NCI-H146 (cell line): ENCODE results near the gene CELF4.

ENCODE experiments used
- DNase-seq: peaks from one replicate; lab custom pipeline; 2025; lab: John Stamatoyannopoulos, UW

The CELF4 gene

GRCh38 chr18:37572736-37573135 is 7.1 kb upstream of the CELF4 start:
- no peak for DNase-seq

- DNase-seq: no peak
Measured at GRCh38 chr18:37571266-37571665, 5.7 kb upstream of the CELF4 start.

DNA sequence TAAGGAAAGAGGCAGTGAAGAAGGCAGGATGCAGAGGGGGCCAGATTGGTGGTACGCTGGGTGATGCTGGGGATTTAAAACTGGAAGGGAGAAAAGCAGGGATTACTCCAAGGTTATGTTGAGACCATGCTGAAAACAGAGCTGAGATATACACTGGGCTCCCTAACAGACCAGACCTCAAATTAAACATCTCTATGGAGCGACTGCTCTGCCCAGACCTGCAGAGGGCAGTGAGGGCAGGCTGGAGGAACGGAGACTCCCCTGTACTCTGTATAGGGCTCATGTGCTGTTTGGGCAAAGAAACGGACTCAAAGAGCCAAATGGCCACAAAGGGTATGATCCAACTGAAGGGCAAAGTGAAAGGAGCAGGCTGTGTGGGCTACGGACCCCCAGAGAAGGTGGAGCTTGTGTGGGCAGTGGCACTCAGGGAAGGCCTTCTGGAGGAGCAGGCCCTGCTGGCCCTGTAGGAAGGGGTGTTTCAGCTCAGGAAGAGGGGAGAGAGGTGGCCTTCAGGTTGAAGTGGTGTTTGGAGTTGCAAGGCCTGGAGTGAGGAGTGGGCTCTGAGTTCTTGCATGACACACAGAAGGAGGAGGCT is 4.8 kb upstream of the CELF4 start:
- peak; percentile 16 for DNase-seq

- DNase-seq: no peak
Measured at GRCh38 chr18:37568671-37569070, 3.1 kb upstream of the CELF4 start.

DNA sequence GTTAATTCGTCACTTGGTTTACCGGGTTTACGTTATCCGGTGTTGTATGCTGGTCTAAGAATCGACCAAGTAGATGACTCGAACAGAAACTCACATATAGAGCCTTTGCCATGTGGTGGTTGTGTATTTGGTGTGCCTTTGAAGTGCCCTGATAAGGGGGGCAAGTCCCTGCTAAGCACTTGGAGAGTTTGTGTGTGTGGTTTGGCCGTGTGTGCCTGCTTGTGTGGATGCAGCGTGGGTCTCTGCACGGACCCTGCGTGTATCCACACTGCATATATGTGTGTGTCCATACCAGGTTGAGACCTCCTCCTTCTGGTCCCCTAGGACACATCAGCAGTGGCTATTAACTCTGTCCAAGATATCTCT is 2.4 kb upstream of the CELF4 start:
- DNase-seq: no peak

DNA sequence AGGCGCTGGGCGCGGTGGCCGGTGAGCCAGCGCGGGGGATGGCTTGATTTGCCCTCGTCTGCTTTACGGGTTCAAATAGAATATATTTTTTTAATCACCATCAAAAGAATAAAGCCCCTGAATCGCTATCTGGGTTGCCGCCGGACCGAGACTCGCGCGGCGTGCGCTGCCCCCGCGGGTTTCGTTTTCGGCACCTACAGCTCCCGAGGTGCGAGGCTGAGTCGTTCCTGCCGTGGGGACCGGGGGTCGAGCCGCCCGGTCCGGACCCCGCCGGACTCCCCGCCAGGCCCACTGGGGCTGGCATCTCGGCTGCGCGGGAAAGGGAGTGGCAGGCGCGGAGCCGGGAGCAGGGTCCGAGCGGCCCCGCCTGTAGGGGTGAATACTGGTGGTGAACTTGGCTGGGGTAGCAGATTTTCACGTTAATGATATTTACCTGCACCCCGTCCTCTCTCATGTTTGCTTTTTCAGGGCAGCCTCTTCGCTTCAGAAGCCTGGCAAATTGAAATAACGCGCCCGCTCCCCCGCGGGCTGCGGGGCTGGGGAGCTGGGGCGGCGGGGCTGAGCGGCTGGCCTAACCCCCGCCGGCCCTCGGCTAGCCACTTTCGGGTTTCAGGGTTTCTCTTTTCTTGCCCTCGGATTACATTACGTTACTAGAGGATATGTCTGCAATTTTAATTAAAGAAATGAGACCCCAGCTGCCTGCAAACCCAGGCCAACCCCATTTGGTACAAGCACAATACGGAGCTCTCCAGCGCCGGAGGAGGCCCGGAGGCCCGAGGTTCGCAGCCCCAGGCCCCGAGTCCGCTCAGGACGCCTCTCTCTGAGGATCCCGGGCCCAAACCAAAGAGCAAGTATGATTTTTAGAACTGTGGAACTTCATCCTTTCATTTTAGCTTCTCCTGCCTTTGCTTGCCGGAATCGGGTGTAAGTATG is 1.7 kb upstream of the CELF4 start:
- peak; percentile 67 for DNase-seq

DNA sequence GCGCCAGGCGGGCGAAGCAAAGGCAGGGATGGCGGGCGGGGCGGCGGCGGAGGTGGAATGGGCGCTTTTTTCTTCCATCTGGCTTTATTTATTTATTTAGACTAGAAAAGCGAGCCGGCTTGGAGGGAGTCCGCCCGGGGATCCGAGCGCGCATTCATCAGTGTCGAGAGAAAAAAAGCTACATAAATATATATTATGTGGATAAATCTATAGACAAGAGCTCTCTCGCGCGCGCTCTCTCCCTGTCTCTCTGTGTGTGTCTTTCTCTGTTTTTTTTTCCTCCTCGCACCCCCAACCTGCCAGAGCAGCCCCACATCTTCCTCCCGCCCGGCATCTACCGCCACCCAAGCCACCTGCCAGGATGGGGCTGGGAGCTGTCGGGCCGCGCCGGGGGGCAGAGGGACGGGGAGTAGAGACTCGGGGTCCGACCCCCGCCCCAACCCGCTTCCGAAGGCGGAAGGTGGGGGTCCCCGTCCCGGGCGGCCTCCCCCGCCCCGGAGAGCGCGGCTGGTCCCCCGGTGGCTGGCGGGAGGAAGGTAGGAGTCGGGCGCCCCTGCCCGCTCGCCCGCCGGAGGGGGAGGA is 972 bp upstream of the CELF4 start:
- DNase-seq: peak; percentile 85

DNA sequence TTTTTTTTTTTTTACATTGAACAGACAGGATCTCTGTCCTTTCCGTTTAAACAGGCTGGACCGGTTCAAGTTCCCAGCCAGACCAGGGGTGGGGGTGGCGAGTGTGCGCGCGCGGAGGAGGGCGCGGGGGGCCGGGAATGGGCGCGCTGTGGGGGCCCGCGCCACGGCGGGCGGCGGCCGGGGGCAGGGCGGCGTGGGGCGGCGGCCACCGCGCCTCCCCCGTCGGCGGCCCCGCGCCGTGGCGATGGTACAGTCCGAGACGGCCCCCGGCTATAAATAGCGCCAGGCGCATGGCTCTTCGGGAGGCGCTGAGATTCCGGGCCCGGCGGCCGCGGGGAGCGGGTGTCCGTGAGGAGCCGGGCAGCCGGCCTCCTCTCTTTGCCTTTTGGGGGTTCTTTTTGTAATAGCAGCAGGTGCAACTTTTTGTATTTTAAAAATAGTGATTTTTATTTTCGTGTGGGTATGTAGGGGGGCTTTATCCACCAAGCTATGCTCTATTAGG is 430 bp upstream of the CELF4 start:
- peak; percentile 96 for DNase-seq

DNA sequence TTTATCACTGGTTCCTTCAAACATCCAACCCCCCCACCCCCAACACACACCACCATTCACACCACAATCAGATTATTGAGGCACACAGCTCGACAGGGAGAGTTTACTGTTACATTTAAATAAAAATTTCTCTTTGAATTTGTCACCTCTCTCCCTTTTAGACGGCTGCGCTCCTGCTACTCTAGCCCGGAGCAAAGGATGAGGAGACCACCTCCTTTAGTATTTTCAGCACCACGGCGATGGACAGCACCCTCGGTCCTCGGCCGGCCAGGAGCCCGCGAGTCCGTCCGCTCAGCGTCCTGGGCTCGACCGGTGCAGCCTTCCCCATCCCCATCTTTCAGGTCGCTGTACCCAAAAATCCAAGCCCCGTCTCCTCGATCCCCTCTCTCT is 892 bp downstream of the CELF4 start:
- DNase-seq: peak; percentile 64

- DNase-seq: peak; percentile 61
Measured at GRCh38 chr18:37563931-37564392, 1.6 kb downstream of the CELF4 start.

DNA sequence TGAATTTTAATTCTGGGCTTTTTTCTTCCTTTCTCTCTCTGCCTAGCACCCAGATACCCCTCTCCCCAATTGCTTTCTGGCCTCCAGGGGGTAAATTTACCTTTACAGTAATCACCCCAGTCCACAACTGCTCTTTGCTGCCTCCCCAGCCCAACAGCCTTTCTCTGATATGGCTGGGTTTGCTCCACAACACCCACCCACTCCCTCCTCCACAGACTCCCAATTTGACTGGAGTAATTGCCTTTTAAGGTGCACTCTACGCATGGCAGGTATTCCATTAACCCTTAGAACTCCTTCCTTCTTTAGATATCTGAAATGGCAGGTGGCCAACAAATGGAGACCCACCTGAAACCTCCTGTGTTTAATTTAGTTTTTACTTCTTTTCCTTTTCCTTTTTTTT is 3.6 kb downstream of the CELF4 start:
- DNase-seq: no peak

GRCh38 chr18:37560003-37560402 is 5.6 kb downstream of the CELF4 start:
- DNase-seq: no peak

GRCh38 chr18:37559194-37559593 is 6.4 kb downstream of the CELF4 start:
- no peak for DNase-seq

GRCh38 chr18:37554399-37554787 is 11.2 kb downstream of the CELF4 start:
- DNase-seq: no peak

DNA sequence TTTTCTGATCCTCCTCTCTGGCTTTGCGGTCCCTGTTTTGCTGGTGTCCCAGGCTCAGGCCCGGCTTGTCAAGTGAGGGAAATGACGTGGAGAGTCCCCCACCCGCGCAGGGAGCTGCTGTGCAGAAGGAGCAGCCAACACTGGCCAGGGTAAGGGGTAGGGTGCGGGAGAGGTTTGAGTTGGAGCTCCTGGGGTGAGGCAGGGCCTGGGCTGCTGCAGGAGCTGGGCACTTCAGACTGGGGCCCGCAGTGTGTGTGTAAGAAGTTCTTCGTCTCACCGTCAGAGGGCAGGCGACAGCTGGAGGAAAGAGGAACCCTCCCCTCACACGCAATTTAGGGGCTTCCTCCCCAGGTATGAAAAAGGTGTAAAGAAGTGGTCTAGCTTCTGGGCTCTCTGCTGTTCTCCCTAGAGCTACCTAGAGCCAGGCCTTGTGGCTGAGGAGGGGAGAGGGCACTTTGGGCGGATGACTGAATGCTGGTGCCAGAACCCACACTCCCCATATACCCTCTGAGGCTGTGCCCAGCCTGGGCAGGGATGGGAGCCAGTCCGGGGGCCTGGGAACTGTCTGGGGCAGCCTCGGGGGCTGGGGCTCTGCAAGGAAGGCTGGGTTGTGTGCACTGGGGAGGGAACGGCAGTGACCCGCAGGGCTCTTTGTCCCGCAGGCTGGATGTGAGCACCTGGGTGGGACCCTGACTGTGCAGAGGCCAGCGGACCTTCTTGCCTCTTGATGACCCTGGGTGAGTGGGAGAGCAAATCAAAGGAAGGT is 11.8 kb downstream of the CELF4 start:
- no peak for DNase-seq

GRCh38 chr18:37552286-37552685 is 13.3 kb downstream of the CELF4 start:
- DNase-seq: no peak

DNA sequence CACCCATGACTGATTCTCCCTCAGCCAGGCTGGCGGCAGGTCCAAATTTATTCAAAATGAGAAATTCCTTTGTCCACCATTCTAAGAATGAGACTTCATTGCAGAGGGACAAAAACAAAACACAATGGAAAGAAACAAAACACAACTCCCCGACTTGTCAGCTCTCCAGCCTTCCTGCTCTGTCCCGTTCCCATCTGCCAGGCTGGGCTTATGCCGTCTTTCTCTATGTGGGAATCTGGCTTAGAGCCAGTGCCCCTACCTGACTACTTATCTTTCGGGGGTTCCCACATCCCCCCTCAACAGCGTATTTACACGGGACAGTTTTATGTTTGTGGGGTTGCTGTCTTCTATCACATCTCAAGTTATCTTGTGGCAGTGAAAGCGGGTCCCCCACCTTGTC is 13.8 kb downstream of the CELF4 start:
- DNase-seq: no peak

GRCh38 chr18:37551249-37551648 is 14.3 kb downstream of the CELF4 start:
- no peak for DNase-seq

GRCh38 chr18:37550118-37550875 is 15.3 kb downstream of the CELF4 start:
- DNase-seq: no peak

GRCh38 chr18:37548679-37549289 is 16.8 kb downstream of the CELF4 start:
- no peak for DNase-seq
